NCI-H524 (cell line): ENCODE measurements around the gene FRMD3.

Source experiments
- DNase-seq, 2 experiments: peaks; one replicate each; lab custom pipeline; 2025; lab: John Stamatoyannopoulos, UW

Gene FRMD3

GRCh38 chr9:83433846-83434245 lies 104.4 kb downstream of the FRMD3 start:
- DNase-seq: no peak

GRCh38 chr9:83432877-83433550 lies 105.2 kb downstream of the FRMD3 start:
- DNase-seq: no peak

GRCh38 chr9:83432104-83432627 lies 106.0 kb downstream of the FRMD3 start:
- no peak for DNase-seq

- DNase-seq: no peak
These were observed 106.8 kb downstream of the FRMD3 start for GRCh38 chr9:83431101-83432060.

GRCh38 chr9:83430681-83431080 lies 107.5 kb downstream of the FRMD3 start:
- no peak for DNase-seq

GRCh38 chr9:83429229-83429628 lies 109.0 kb downstream of the FRMD3 start:
- no peak for DNase-seq

- peak in 1 of 2 experiments; percentile 15 for DNase-seq
These were observed 113.0 kb downstream of the FRMD3 start for GRCh38 chr9:83425240-83425639.

GRCh38 chr9:83424831-83425230 lies 113.4 kb downstream of the FRMD3 start:
- peak in 1 of 2 experiments; percentile 63 for DNase-seq

GRCh38 chr9:83423815-83424707 lies 114.1 kb downstream of the FRMD3 start:
- DNase-seq: no peak

GRCh38 chr9:83422527-83422926 lies 115.7 kb downstream of the FRMD3 start:
- no peak for DNase-seq

GRCh38 chr9:83420486-83420885 lies 117.7 kb downstream of the FRMD3 start:
- no peak for DNase-seq

- DNase-seq: peak; percentile 4 to 59
These were observed 118.2 kb downstream of the FRMD3 start for GRCh38 chr9:83419961-83420360.

GRCh38 chr9:83418283-83418682 lies 119.9 kb downstream of the FRMD3 start:
- no peak for DNase-seq

- DNase-seq: no peak
These were observed 124.8 kb downstream of the FRMD3 start for GRCh38 chr9:83413367-83413766.

- DNase-seq: no peak
These were observed 127.5 kb downstream of the FRMD3 start for GRCh38 chr9:83410701-83411100.

- no peak for DNase-seq
These were observed 131.3 kb downstream of the FRMD3 start for GRCh38 chr9:83406921-83407320.

- DNase-seq: no peak
These were observed 132.4 kb downstream of the FRMD3 start for GRCh38 chr9:83405759-83406158.

GRCh38 chr9:83403527-83404238 lies 134.5 kb downstream of the FRMD3 start:
- no peak for DNase-seq

- peak in 1 of 2 experiments; percentile 38 for DNase-seq
These were observed 136.8 kb downstream of the FRMD3 start for GRCh38 chr9:83401328-83401900.

- DNase-seq: no peak
These were observed 141.4 kb downstream of the FRMD3 start for GRCh38 chr9:83396813-83397212.

GRCh38 chr9:83396342-83396741 lies 141.9 kb downstream of the FRMD3 start:
- DNase-seq: no peak
